Embryonic facial prominence (tissue), 1 donor: ENCODE data around the gene MTCP1.
A peak's percentile ranks its signal among the peaks of the same experiment; 100 is the strongest.

ENCODE experiments used
- DNase-seq: peaks from one replicate; pipeline ENCODE4 v3.0.0-alpha.2; 2016; ENCODE audit errors: extremely low spot score

The MTCP1 gene

GRCh38 chrX:155070975-155071693, at the start of gene MTCP1, which contains the start of the genes BRCC3 and CMC4:
Gene MTCP1 (minus strand): TSS chrX:155071136. CDS start chrX:155066010, 5,126 bp downstream.
Gene BRCC3 (plus strand): TSS chrX:155071508. CDS start chrX:155071528, 20 bp downstream.
Gene CMC4 (minus strand): TSS chrX:155071136. CDS start chrX:155064023, 7,113 bp downstream.
- peak; percentile 9 for DNase-seq

- DNase-seq = no peak
Observed at GRCh38 chrX:155115174-155115819, 44.4 kb upstream of the MTCP1 start.

GRCh38 chrX:155113097-155113496, 42.2 kb upstream of the MTCP1 start:
- DNase-seq = no peak

GRCh38 chrX:155112171-155112570, 41.2 kb upstream of the MTCP1 start:
- no peak for DNase-seq

- no peak for DNase-seq
Observed at GRCh38 chrX:155108427-155108826, 37.5 kb upstream of the MTCP1 start.

GRCh38 chrX:155105919-155106318, 35.0 kb upstream of the MTCP1 start:
- DNase-seq = no peak

GRCh38 chrX:155094468-155095061, 23.6 kb upstream of the MTCP1 start:
- DNase-seq = no peak

- DNase-seq = no peak
Observed at GRCh38 chrX:155086961-155087735, 16.2 kb upstream of the MTCP1 start.

- DNase-seq = no peak
Observed at GRCh38 chrX:155086202-155086840, 15.4 kb upstream of the MTCP1 start.

GRCh38 chrX:155071694-155072280, 851 bp upstream of the MTCP1 start:
- no peak for DNase-seq

- DNase-seq = no peak
Observed at GRCh38 chrX:155070663-155070974, 317 bp downstream of the MTCP1 start.

GRCh38 chrX:155070038-155070437, 898 bp downstream of the MTCP1 start:
- no peak for DNase-seq

GRCh38 chrX:155069414-155069813, 1.5 kb downstream of the MTCP1 start:
- DNase-seq = no peak

GRCh38 chrX:155068165-155068564, 2.8 kb downstream of the MTCP1 start:
- no peak for DNase-seq

GRCh38 chrX:155065035-155065734, 5.8 kb downstream of the MTCP1 start:
- no peak for DNase-seq

GRCh38 chrX:155061760-155062159, 9.2 kb downstream of the MTCP1 start:
- DNase-seq = no peak

GRCh38 chrX:155056877-155057792, 13.8 kb downstream of the MTCP1 start:
- no peak for DNase-seq

- no peak for DNase-seq
Observed at GRCh38 chrX:155056471-155056870, 14.5 kb downstream of the MTCP1 start.

- no peak for DNase-seq
Observed at GRCh38 chrX:155055494-155055893, 15.4 kb downstream of the MTCP1 start.

GRCh38 chrX:155054255-155054654, 16.7 kb downstream of the MTCP1 start:
- no peak for DNase-seq
